Body of pancreas (tissue), 4 donors: ENCODE measurements around the gene RUNX2.

Experiments used
- POLR2A ChIP-seq, 3 donors: fragments of 450-650 bp; IDR thresholded peaks; one replicate each; pipeline ENCODE4 v1.6.1; 2016; ENCODE audit warnings: antibody characterized with exemption in 3 of 3, mild to moderate bottlenecking in 2 of 3
- TF ChIP-seq, protein P1 (sequence below), 7 experiments: fragments of 450-650 bp in 4 of 7; fragments of 200-600 bp in 3 of 7; sonication (generic) in 3 of 7; IDR thresholded peaks; one replicate each; pipeline ENCODE4 v1.5.1; 2016 to 2019; ENCODE audit warnings: antibody characterized with exemption in 7 of 7

DNA sequence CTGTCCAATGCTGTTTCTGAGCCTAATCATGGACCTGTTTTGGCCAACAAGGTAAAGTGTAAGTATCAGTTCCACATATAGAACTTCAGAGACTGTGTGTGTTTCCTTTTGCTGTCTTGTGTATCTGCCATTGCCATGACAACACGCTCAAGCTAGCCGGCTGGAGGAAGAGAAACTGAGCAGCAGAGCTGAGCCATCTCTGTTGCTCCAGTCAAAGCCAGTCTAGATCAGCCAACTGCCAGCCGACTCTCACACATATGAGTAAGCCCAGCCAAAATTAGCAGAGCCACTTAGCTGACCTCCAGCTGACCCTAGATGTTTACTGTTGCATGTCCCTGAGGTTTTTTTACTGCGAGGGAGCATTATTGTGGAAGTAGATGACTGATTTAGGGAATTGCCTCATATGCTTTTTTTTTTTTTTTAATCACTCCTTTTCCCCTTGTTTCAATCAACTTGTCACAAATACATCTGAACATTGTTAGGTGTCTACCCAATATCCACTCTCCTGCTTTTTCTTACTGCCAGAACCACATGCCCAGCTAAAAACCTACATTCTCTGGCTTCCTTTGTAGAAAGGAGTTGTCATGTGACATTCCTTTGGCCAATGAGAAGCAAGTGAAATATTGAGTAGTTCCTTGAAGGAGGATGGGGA is 353.9 kb downstream of the RUNX2 start:
- TF ChIP-seq POLR2A (IDR thresholded peaks at IDR 0.05), result no peak
- TF ChIP-seq, protein P1, sequence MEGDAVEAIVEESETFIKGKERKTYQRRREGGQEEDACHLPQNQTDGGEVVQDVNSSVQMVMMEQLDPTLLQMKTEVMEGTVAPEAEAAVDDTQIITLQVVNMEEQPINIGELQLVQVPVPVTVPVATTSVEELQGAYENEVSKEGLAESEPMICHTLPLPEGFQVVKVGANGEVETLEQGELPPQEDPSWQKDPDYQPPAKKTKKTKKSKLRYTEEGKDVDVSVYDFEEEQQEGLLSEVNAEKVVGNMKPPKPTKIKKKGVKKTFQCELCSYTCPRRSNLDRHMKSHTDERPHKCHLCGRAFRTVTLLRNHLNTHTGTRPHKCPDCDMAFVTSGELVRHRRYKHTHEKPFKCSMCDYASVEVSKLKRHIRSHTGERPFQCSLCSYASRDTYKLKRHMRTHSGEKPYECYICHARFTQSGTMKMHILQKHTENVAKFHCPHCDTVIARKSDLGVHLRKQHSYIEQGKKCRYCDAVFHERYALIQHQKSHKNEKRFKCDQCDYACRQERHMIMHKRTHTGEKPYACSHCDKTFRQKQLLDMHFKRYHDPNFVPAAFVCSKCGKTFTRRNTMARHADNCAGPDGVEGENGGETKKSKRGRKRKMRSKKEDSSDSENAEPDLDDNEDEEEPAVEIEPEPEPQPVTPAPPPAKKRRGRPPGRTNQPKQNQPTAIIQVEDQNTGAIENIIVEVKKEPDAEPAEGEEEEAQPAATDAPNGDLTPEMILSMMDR (IDR thresholded peaks at IDR 0.05), result no peak
